ENCODE results near the gene LKAAEAR1. TPM values are rescaled to one million over a fixed set of nuclear protein-coding genes. Genes with fewer than 3 reads are reported as not detected.
A peak's percentile ranks its signal among the peaks of the same experiment; 100 is the strongest.

The LKAAEAR1 gene
- total and polyA plus RNA-seq, 9 of the 15 experiments (the other 6 are each of a cell fraction or from before 2014, with no cell fraction given), result not detected

DNA sequence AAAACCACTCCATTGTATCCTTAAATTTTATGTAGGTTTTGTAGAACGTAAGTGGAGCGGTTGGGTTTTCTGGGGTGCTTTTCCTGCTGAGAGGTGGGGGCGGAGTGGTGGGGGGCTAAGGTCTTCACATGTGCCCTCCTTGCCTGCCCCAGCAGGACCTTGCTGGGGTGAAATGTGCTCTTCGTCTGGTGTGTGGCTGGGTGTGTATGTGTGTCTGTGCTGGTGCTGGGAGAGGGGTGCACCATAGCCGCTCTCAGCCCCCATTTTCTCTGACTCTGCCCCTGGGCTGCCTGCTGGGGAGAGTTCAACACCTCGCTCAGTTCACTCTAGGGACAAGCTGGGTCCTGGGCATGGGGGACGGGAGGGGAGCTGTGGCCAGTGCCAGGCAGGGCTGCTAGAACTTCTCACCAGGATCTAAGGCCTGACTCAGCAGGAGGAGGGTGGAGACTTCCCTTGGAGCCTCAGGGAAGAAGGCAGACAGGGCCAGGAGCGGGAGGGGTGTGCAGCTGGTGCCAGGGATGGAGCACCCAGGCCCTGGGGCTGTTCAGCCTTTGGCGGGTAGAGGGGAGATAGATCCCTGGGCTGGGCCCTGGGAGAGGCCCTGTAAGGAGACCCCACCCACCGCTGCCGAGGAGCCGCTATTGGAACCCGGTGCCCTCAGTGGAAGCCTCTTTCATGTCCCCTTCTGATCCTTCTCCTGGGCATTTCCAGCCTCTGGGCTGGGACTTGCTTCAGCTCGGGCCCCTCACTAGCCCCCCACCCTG, 39.5 kb downstream of the LKAAEAR1 start:
- Histone ChIP-seq H3K9me3 (replicated peaks; ENCODE audit: control insufficient read depth, insufficient read depth, low read depth, low read length) (no peaks in the 10 kb centered on the region), H3K79me2 (ENCODE audit: control insufficient read depth, insufficient read depth, low read length) (peaks cover 12% of the 10 kb centered on the region), H3K4me3 (no peak overlapping the region), H3K9ac (ENCODE audit: insufficient read depth in 1 of 2, low read depth in 2 of 2, low read length in 2 of 2) (peak overlapping the region; percentile 19 to 84; a peak in 3 of 4 replicates), H3K36me3 (ENCODE audit: control insufficient read depth, insufficient read depth, low read length) (peaks cover 12% of the 10 kb centered on the region; the same call in 1 of the 3 replicates), H3K27me3 (ENCODE audit: control insufficient read depth in 2 of 2, insufficient read depth in 2 of 2, low read length in 2 of 2) (no peaks in the 10 kb centered on the region), H2AFZ (ENCODE audit: low read depth, low read length) (peak overlapping the region; percentile 77), H4K20me1 (replicated peaks; ENCODE audit: control insufficient read depth, insufficient read depth, low read length) (no peaks in the 10 kb centered on the region), H3K9me1 (ENCODE audit: control insufficient read depth, insufficient read depth, low read length) (peaks cover 4% of the 10 kb centered on the region), H3K27ac (ENCODE audit: extremely low read depth, low read depth, low read length) (peak overlapping the region; percentile 61; the same call in 1 of the 3 replicates), H3K4me2 (ENCODE audit: insufficient read depth, low read length) (0 out of 2 replicates have a peak overlapping the region, but pooled peaks have one; percentile 1), H3K4me1 (replicated peaks in 1 of 2; ENCODE audit: control insufficient read depth in 2 of 2, insufficient read depth in 2 of 2, low read length in 2 of 2) (peaks cover 31 to 76% of the 10 kb centered on the region in 2 experiments)
- in situ Hi-C loops (cut with MboI), result no loop called here
- intact Hi-C loops (cut with micrococcal nuclease), result no loop called here
- POLR2A ChIA-PET, result interaction anchor here (2.3 kb wide), 1 partner anchor 9 kb away, joined by 10 read pairs; no protein-coding TSS in a partner anchor
- BruUV-seq (replicated peaks), result no TSS peak
- DNase-seq (ENCODE audit: extremely low read depth in 1 of 4, low spot score in 3 of 4), result no peak
- 59% methylated on average over 11 of the region's 14 CpGs for WGBS (ENCODE audit: insufficient coverage, low coverage, missing lambda C conversion rate)
- TF ChIP-seq ZNF561 (CRISPR knock-in tag; conservative IDR thresholded peaks at IDR 0.05) (no peak), PRPF4 (IDR thresholded peaks at IDR 0.05; ENCODE audit: insufficient read depth, low read depth, low read length, poor library complexity, severe bottlenecking) (no peak), ZNF3 (CRISPR knock-in tag; IDR thresholded peaks at IDR 0.05) (no peak), HDGF (IDR thresholded peaks at IDR 0.05) (0 out of 2 replicates have a peak, but pooled peaks have one; percentile 28), MAFK (IDR thresholded peaks at IDR 0.05; ENCODE audit: low read length) (0 out of 2 replicates have a peak, but pooled peaks have one; percentile 18), TOE1 (IDR thresholded peaks at IDR 0.05; ENCODE audit: borderline replicate concordance) (no peak), TOE1 (CRISPR knock-in tag; IDR thresholded peaks at IDR 0.05; ENCODE audit: borderline replicate concordance, low read depth) (no peak), ZNF316 (IDR thresholded peaks at IDR 0.05) (peak; percentile 57), C11orf30 (IDR thresholded peaks at IDR 0.05; ENCODE audit: low read depth) (peak; percentile 75), RBM22 (IDR thresholded peaks at IDR 0.05; ENCODE audit: low read depth, low read length, poor library complexity, severe bottlenecking) (no peak), NFE2 (IDR thresholded peaks at IDR 0.05; ENCODE audit: low read depth) (peak; percentile 31)
- CTCF ChIA-PET (ENCODE audit: low intra/inter-chr PET ratio), result no interaction called here
- ATAC-seq, result no peak
- peak; percentile 26 for FAIRE-seq

All from K562 (cell line).